HEK293 (cell line): ENCODE measurements around the gene CTDNEP1.

Experiments used
- CTCF ChIA-PET: fragments of 350-600 bp; formaldehyde crosslinking; extraction: SDS; loops from one replicate; lab custom pipeline; 2021; ENCODE audit warnings: antibody characterized with exemption; lab: Yijun Ruan, JAX
- POLR2A ChIA-PET: fragments of 300-600 bp; formaldehyde crosslinking; extraction: SDS; loops from one replicate; lab custom pipeline; 2020; ENCODE audit warnings: antibody characterized with exemption, inconsistent platforms; lab: Yijun Ruan, JAX
- H3K27ac ChIP-seq: fragments of 200-500 bp; sonication (Bioruptor generic); 2 replicates; pipeline ENCODE4 v1.5.1; 2014; ENCODE audit warnings: low read depth, low read length, control low read depth, inconsistent platforms; ENCODE audit errors: extremely low read depth
- H3K36me3 ChIP-seq, 2 experiments: fragments of 200-500 bp in 1 of 2; sonication (Bioruptor generic) in 1 of 2; 1 replicate in 1 of 2; 2 replicates in 1 of 2; pipeline ENCODE4 v1.5.1; 2014 to 2017; ENCODE audit warnings: inconsistent platforms in 2 of 2, low read length in 2 of 2; ENCODE audit not compliant: control insufficient read depth in 2 of 2, insufficient read depth in 1 of 2
- H3K4me1 ChIP-seq: fragments of 200-500 bp; sonication (Bioruptor generic); 2 replicates; pipeline ENCODE4 v1.5.1; 2014; ENCODE audit warnings: mild to moderate bottlenecking, low read length, inconsistent platforms; ENCODE audit not compliant: control insufficient read depth, insufficient read depth
- H3K4me3 ChIP-seq: 2 replicates; pipeline ENCODE4 v1.5.1; 2011; ENCODE audit warnings: low read depth, mild to moderate bottlenecking, control low read depth, low read length, moderate library complexity
- H3K9me3 ChIP-seq: fragments of 200-500 bp; sonication (Bioruptor generic); 2 replicates; pipeline ENCODE4 v1.5.1; 2014; ENCODE audit warnings: low read depth, low read length, inconsistent platforms; ENCODE audit not compliant: control insufficient read depth, insufficient read depth
- EGR2 ChIP-seq: fragments of 450-650 bp; formaldehyde crosslinking; IDR thresholded peaks from 2 replicates; pipeline ENCODE4 v1.5.1; 2016; ENCODE audit warnings: low read depth, missing biosample characterization, missing genetic modification characterization
- GLIS1 ChIP-seq: fragments of 450-650 bp; formaldehyde crosslinking; IDR thresholded peaks from 2 replicates; pipeline ENCODE4 v1.5.1; 2016; ENCODE audit warnings: missing biosample characterization, missing genetic modification characterization
- GLIS2 ChIP-seq: fragments of 450-650 bp; formaldehyde crosslinking; IDR thresholded peaks from 2 replicates; pipeline ENCODE4 v1.5.1; 2016; ENCODE audit warnings: missing biosample characterization, missing genetic modification characterization
- KLF1 ChIP-seq: fragments of 450-650 bp; formaldehyde crosslinking; IDR thresholded peaks from 2 replicates; pipeline ENCODE4 v1.5.1; 2016; ENCODE audit warnings: missing biosample characterization, missing genetic modification characterization
- SP2 ChIP-seq: fragments of 450-650 bp; formaldehyde crosslinking; IDR thresholded peaks from 2 replicates; pipeline ENCODE4 v1.5.1; 2016; ENCODE audit warnings: missing biosample characterization, missing genetic modification characterization
- TCF7L2 ChIP-seq: IDR thresholded peaks from 2 replicates; pipeline ENCODE4 v1.6.1; 2011; ENCODE audit warnings: low read depth, mild to moderate bottlenecking, inconsistent platforms, low read length, moderate library complexity, borderline replicate concordance
- ZFP69B ChIP-seq: fragments of 450-650 bp; formaldehyde crosslinking; IDR thresholded peaks from 2 replicates; pipeline ENCODE4 v1.5.1; 2016; ENCODE audit warnings: missing biosample characterization, missing genetic modification characterization
- ZNF132 ChIP-seq: fragments of 450-650 bp; formaldehyde crosslinking; IDR thresholded peaks from 2 replicates; pipeline ENCODE4 v1.5.1; 2017; ENCODE audit warnings: missing biosample characterization, missing genetic modification characterization, borderline replicate concordance
- ZNF202 ChIP-seq: fragments of 450-650 bp; formaldehyde crosslinking; IDR thresholded peaks from 2 replicates; pipeline ENCODE4 v1.5.1; 2016; ENCODE audit warnings: missing biosample characterization, missing genetic modification characterization, borderline replicate concordance
- ZNF223 ChIP-seq: fragments of 450-650 bp; formaldehyde crosslinking; IDR thresholded peaks from 2 replicates; pipeline ENCODE4 v1.5.1; 2016; ENCODE audit warnings: missing biosample characterization, missing genetic modification characterization
- ZNF23 ChIP-seq: fragments of 450-650 bp; formaldehyde crosslinking; IDR thresholded peaks from 2 replicates; pipeline ENCODE4 v1.5.1; 2016; ENCODE audit warnings: missing biosample characterization, missing genetic modification characterization, borderline replicate concordance
- ZNF266 ChIP-seq: fragments of 450-650 bp; formaldehyde crosslinking; IDR thresholded peaks from 2 replicates; pipeline ENCODE4 v1.5.1; 2016; ENCODE audit warnings: missing biosample characterization, missing genetic modification characterization, low read depth
- ZNF302 ChIP-seq: fragments of 450-650 bp; formaldehyde crosslinking; IDR thresholded peaks from 2 replicates; pipeline ENCODE4 v1.5.1; 2016; ENCODE audit warnings: missing biosample characterization, missing genetic modification characterization, low read depth
- ZNF341 ChIP-seq: fragments of 450-650 bp; formaldehyde crosslinking; IDR thresholded peaks from 2 replicates; pipeline ENCODE4; 2016; ENCODE audit warnings: low read depth, missing biosample characterization, missing genetic modification characterization
- ZNF426 ChIP-seq: fragments of 450-650 bp; formaldehyde crosslinking; IDR thresholded peaks from 2 replicates; pipeline ENCODE4 v1.5.1; 2017; ENCODE audit warnings: missing biosample characterization, missing genetic modification characterization, mild to moderate bottlenecking, inconsistent platforms, moderate library complexity
- ZNF529 ChIP-seq: fragments of 450-650 bp; formaldehyde crosslinking; IDR thresholded peaks from 2 replicates; pipeline ENCODE4 v1.5.1; 2017; ENCODE audit warnings: missing genetic modification characterization, missing biosample characterization; ENCODE audit not compliant: insufficient replicate concordance
- ZNF707 ChIP-seq: fragments of 450-650 bp; formaldehyde crosslinking; IDR thresholded peaks from 2 replicates; pipeline ENCODE4 v1.5.1; 2016; ENCODE audit warnings: missing biosample characterization, missing genetic modification characterization
- ZNF747 ChIP-seq: fragments of 450-650 bp; formaldehyde crosslinking; IDR thresholded peaks from 2 replicates; pipeline ENCODE4 v1.5.1; 2016; ENCODE audit warnings: missing biosample characterization, missing genetic modification characterization
- ZNF777 ChIP-seq: fragments of 450-650 bp; formaldehyde crosslinking; IDR thresholded peaks from 2 replicates; pipeline ENCODE4 v1.5.1; 2017; ENCODE audit warnings: missing biosample characterization, missing genetic modification characterization, borderline replicate concordance
- ZSCAN16 ChIP-seq: fragments of 450-650 bp; formaldehyde crosslinking; IDR thresholded peaks from 2 replicates; pipeline ENCODE4 v1.5.1; 2016; ENCODE audit warnings: missing biosample characterization, missing genetic modification characterization
- TF ChIP-seq, protein P1 (sequence below): fragments of 450-650 bp; formaldehyde crosslinking; IDR thresholded peaks from 2 replicates; pipeline ENCODE4; 2016; ENCODE audit warnings: missing biosample characterization, missing genetic modification characterization
- TF ChIP-seq, protein P2 (sequence below): fragments of 450-650 bp; formaldehyde crosslinking; IDR thresholded peaks from 2 replicates; pipeline ENCODE4 v1.5.1; 2016; ENCODE audit warnings: missing biosample characterization, missing genetic modification characterization
- TF ChIP-seq, protein P3 (sequence below): fragments of 450-650 bp; formaldehyde crosslinking; IDR thresholded peaks from 2 replicates; pipeline ENCODE4 v1.5.1; 2016; ENCODE audit warnings: missing biosample characterization, missing genetic modification characterization, low read depth
- TF ChIP-seq, protein P4 (sequence below): fragments of 450-650 bp; formaldehyde crosslinking; IDR thresholded peaks from 2 replicates; pipeline ENCODE4 v1.5.1; 2016; ENCODE audit warnings: missing biosample characterization, missing genetic modification characterization, low read depth
- TF ChIP-seq, protein P5 (sequence below): fragments of 450-650 bp; formaldehyde crosslinking; IDR thresholded peaks from 2 replicates; pipeline ENCODE4 v1.5.1; 2017; ENCODE audit warnings: missing biosample characterization, missing genetic modification characterization

The CTDNEP1 gene

DNA sequence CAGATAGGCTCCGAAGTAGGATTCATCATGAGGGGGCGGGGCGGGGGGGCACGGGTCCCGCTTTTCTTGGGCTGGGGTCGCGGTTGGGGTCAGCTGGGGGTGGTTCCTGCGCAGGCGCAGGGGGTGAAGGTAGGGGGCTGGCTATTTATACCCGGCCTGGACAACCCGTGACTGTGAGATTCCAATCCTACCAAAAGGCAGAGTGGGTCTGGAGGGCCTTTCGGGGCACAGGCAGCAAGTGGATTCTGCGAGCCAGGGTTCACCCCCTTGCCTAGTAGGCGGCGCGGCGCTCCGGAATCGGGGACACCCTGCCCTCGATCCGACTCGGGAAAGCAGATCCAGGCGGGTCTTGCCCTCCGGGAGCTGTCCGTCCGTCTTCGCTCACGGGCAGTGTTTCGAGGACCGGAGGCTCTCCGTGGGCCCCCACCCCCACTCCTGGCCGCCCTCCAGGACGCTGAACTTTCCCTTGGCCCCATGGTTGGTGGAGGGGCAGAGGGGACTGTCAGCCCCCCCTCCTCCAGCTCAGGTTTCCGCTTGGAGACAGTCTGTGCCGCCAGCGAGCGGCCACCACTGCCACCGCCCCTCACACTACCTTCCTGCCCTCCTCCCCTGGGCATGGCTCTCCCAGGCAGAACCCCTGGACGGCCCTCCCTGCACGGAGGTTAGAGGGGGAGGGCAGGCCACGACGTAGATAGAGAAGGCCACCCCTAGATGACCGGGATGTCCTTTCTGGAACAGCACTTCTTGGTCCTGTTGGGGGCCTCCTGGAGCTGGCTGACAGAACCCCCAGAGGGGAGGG, 30.6 kb upstream of the CTDNEP1 start:
- H3K4me3 ChIP-seq, result peak overlapping the region; percentile 53
- POLR2A ChIA-PET, result interaction anchor here (1.0 to 3.1 kb wide), 9 partner anchors 9 to 62 kb away, joined by 3 to 20 read pairs (median 6); partner anchors contain the start of genes DVL2, NEURL4 and PHF23
- TF ChIP-seq TCF7L2 (no peak; the same call in 1 of the 2 replicates), ZNF202 (tag by site-specific recombination) (no peak), SP2 (tag by site-specific recombination) (peak; percentile 42), GLIS1 (tag by site-specific recombination) (peak; percentile 78), ZNF132 (tag by site-specific recombination) (no peak), ZNF777 (tag by site-specific recombination) (peak; percentile 80; the same call in 1 of the 2 replicates), GLIS2 (tag by site-specific recombination) (peak; percentile 69), ZNF23 (tag by site-specific recombination) (no peak), ZNF341 (tag by site-specific recombination) (no peak), ZNF223 (tag by site-specific recombination) (no peak), ZNF426 (tag by site-specific recombination) (no peak), EGR2 (tag by site-specific recombination) (no peak), KLF1 (tag by site-specific recombination) (no peak), ZNF302 (no peak), ZNF266 (tag by site-specific recombination) (no peak), ZNF529 (tag by site-specific recombination) (no peak), ZNF747 (no peak), ZNF707 (tag by site-specific recombination) (no peak), ZFP69B (tag by site-specific recombination) (peak; percentile 4; the same call in 1 of the 2 replicates), ZSCAN16 (tag by site-specific recombination) (no peak)
- TF ChIP-seq, protein P1, sequence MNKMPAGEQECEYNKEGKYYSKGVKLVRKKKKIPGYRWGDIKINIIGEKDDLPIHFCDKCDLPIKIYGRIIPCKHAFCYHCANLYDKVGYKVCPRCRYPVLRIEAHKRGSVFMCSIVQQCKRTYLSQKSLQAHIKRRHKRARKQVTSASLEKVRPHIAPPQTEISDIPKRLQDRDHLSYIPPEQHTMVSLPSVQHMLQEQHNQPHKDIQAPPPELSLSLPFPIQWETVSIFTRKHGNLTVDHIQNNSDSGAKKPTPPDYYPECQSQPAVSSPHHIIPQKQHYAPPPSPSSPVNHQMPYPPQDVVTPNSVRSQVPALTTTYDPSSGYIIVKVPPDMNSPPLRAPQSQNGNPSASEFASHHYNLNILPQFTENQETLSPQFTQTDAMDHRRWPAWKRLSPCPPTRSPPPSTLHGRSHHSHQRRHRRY (tag by site-specific recombination), result no peak
- TF ChIP-seq, protein P2, sequence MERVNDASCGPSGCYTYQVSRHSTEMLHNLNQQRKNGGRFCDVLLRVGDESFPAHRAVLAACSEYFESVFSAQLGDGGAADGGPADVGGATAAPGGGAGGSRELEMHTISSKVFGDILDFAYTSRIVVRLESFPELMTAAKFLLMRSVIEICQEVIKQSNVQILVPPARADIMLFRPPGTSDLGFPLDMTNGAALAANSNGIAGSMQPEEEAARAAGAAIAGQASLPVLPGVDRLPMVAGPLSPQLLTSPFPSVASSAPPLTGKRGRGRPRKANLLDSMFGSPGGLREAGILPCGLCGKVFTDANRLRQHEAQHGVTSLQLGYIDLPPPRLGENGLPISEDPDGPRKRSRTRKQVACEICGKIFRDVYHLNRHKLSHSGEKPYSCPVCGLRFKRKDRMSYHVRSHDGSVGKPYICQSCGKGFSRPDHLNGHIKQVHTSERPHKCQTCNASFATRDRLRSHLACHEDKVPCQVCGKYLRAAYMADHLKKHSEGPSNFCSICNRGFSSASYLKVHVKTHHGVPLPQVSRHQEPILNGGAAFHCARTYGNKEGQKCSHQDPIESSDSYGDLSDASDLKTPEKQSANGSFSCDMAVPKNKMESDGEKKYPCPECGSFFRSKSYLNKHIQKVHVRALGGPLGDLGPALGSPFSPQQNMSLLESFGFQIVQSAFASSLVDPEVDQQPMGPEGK (tag by site-specific recombination), result peak; percentile 7; the same call in 1 of the 2 replicates
- TF ChIP-seq, protein P3, sequence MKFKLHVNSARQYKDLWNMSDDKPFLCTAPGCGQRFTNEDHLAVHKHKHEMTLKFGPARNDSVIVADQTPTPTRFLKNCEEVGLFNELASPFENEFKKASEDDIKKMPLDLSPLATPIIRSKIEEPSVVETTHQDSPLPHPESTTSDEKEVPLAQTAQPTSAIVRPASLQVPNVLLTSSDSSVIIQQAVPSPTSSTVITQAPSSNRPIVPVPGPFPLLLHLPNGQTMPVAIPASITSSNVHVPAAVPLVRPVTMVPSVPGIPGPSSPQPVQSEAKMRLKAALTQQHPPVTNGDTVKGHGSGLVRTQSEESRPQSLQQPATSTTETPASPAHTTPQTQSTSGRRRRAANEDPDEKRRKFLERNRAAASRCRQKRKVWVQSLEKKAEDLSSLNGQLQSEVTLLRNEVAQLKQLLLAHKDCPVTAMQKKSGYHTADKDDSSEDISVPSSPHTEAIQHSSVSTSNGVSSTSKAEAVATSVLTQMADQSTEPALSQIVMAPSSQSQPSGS, result no peak
- TF ChIP-seq, protein P4, sequence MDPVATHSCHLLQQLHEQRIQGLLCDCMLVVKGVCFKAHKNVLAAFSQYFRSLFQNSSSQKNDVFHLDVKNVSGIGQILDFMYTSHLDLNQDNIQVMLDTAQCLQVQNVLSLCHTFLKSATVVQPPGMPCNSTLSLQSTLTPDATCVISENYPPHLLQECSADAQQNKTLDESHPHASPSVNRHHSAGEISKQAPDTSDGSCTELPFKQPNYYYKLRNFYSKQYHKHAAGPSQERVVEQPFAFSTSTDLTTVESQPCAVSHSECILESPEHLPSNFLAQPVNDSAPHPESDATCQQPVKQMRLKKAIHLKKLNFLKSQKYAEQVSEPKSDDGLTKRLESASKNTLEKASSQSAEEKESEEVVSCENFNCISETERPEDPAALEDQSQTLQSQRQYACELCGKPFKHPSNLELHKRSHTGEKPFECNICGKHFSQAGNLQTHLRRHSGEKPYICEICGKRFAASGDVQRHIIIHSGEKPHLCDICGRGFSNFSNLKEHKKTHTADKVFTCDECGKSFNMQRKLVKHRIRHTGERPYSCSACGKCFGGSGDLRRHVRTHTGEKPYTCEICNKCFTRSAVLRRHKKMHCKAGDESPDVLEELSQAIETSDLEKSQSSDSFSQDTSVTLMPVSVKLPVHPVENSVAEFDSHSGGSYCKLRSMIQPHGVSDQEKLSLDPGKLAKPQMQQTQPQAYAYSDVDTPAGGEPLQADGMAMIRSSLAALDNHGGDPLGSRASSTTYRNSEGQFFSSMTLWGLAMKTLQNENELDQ (tag by site-specific recombination), result no peak
- TF ChIP-seq, protein P5, sequence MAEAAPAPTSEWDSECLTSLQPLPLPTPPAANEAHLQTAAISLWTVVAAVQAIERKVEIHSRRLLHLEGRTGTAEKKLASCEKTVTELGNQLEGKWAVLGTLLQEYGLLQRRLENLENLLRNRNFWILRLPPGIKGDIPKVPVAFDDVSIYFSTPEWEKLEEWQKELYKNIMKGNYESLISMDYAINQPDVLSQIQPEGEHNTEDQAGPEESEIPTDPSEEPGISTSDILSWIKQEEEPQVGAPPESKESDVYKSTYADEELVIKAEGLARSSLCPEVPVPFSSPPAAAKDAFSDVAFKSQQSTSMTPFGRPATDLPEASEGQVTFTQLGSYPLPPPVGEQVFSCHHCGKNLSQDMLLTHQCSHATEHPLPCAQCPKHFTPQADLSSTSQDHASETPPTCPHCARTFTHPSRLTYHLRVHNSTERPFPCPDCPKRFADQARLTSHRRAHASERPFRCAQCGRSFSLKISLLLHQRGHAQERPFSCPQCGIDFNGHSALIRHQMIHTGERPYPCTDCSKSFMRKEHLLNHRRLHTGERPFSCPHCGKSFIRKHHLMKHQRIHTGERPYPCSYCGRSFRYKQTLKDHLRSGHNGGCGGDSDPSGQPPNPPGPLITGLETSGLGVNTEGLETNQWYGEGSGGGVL (tag by site-specific recombination), result no peak
- H3K4me1 ChIP-seq, result peaks cover 9% of the 10 kb centered on the region
- H3K9me3 ChIP-seq, result no peaks in the 10 kb centered on the region
- no peak overlapping the region for H3K27ac ChIP-seq
- CTCF ChIA-PET, result interaction anchor here (0.6 to 9.0 kb wide), 8 partner anchors 10 to 856 kb away, joined by 3 to 160 read pairs (median 8); partner anchors contain the start of gene SENP3
- no peaks in the 10 kb centered on the region; a peak in 1 of 3 replicates for H3K36me3 ChIP-seq
